HG03565 (cell line): Measurements from ENCODE around the gene BRD9.
A peak's percentile ranks its signal among the peaks of the same experiment; 100 is the strongest.
"Not testable (repeated sequence)": the region's sequence is repeated elsewhere in the genome, so short reads cannot be mapped to it uniquely, and the experiment has no call there.

Experiments
- ATAC-seq: cut with Tn5 transposase; IDR thresholded peaks from one replicate; pipeline ENCODE4 v1.9.1; 2021; ENCODE audit warnings: mild to moderate bottlenecking, moderate library complexity; ENCODE audit not compliant: unreplicated experiment

Gene BRD9

GRCh38 chr5:892394-893136, at the start of gene BRD9, which contains the start of gene TRIP13:
Gene BRD9, minus strand, starts transcription at chr5:892801. Its CDS starts 144 bp downstream, at chr5:892657.
Gene TRIP13, plus strand, starts transcription at chr5:892884. Its CDS starts 115 bp downstream, at chr5:892999.
- ATAC-seq, result peak; percentile 93

- not testable (repeated sequence) for ATAC-seq
These were observed 48.1 kb upstream of the BRD9 start for GRCh38 chr5:940741-941140.

- no peak for ATAC-seq
These were observed 46.8 kb upstream of the BRD9 start for GRCh38 chr5:939368-939767.

GRCh38 chr5:937151-937924, 44.7 kb upstream of the BRD9 start:
- ATAC-seq, result no peak

GRCh38 chr5:936149-937144, 43.8 kb upstream of the BRD9 start:
- ATAC-seq, result no peak

GRCh38 chr5:935510-936084, 43.0 kb upstream of the BRD9 start:
- no peak for ATAC-seq

GRCh38 chr5:934381-934967, 41.9 kb upstream of the BRD9 start:
- ATAC-seq, result not testable (repeated sequence)

- not testable (repeated sequence) for ATAC-seq
These were observed 41.4 kb upstream of the BRD9 start for GRCh38 chr5:933951-934350.

GRCh38 chr5:933251-933861, 40.8 kb upstream of the BRD9 start:
- no peak for ATAC-seq

- no peak for ATAC-seq
These were observed 40.1 kb upstream of the BRD9 start for GRCh38 chr5:932628-933250.

GRCh38 chr5:932151-932627, 39.6 kb upstream of the BRD9 start:
- no peak for ATAC-seq

- no peak for ATAC-seq
These were observed 39.1 kb upstream of the BRD9 start for GRCh38 chr5:931570-932145.

GRCh38 chr5:930866-931265, 38.3 kb upstream of the BRD9 start:
- ATAC-seq, result no peak

GRCh38 chr5:929596-929995, 37.0 kb upstream of the BRD9 start:
- ATAC-seq, result no peak

- not testable (repeated sequence) for ATAC-seq
These were observed 36.6 kb upstream of the BRD9 start for GRCh38 chr5:929182-929581.

- ATAC-seq, result no peak
These were observed 34.8 kb upstream of the BRD9 start for GRCh38 chr5:927172-928015.

GRCh38 chr5:926417-927171, 34.0 kb upstream of the BRD9 start:
- no peak for ATAC-seq
